Measurements from ENCODE around the gene KCNN4. TPM values are rescaled to one million over a fixed set of nuclear protein-coding genes. Genes with fewer than 3 reads are reported as not detected.

KCNN4 gene
- total and polyA plus RNA-seq, 10 of the 15 experiments (the other 5 are each of a cell fraction or from before 2014, with no cell fraction given) = 1.4 to 112 (median 77.9) TPM

GRCh38 chr19:43820098-43820883 is 39.5 kb upstream of the KCNN4 start:
- ChIA-PET POLR2A (no interaction called here), SMC1A (ENCODE audit: uncharacterized antibody, unreplicated experiment) (interaction anchor here (1.0 to 1.3 kb wide), 3 partner anchors 11 to 152 kb away, joined by 3 to 4 read pairs (median 3); no protein-coding TSS in a partner anchor), RAD21 (ENCODE audit: unreplicated experiment) (no interaction called here), CTCF (interaction anchor here (1.0 to 2.1 kb wide), 2 partner anchors 10 to 11 kb away, joined by 4 to 6 read pairs; no protein-coding TSS in a partner anchor)
- no peaks in the 10 kb centered on the region; a peak in 1 of 4 replicates for H3K27me3 ChIP-seq (replicated peaks in 1 of 2; ENCODE audit: control insufficient read depth in 2 of 2, insufficient read depth in 2 of 2, low read length in 1 of 2)
- intact Hi-C loops (cut with micrococcal nuclease; ENCODE audit: unreplicated experiment) (no loop called here), in situ Hi-C loops (cut with MboI) (no loop called here)
- peaks cover 3% of the 10 kb centered on the region; the same call in 2 of the 3 replicates for H3K9me3 ChIP-seq (replicated peaks; ENCODE audit: control insufficient read depth, insufficient read depth, low read length)
- FAIRE-seq = no peak
- TF ChIP-seq BCL3 (IDR thresholded peaks at IDR 0.05; ENCODE audit: borderline replicate concordance, insufficient read depth, low read depth, low read length, poor library complexity, severe bottlenecking) (no peak), POLR2AphosphoS5 (IDR thresholded peaks at IDR 0.05; ENCODE audit: low read length) (no peak), NBN (IDR thresholded peaks at IDR 0.05) (no peak), CREB1 (IDR thresholded peaks at IDR 0.05; ENCODE audit: low read depth) (no peak), CHD4 (IDR thresholded peaks at IDR 0.05) (no peak), HDAC6 (IDR thresholded peaks at IDR 0.05; ENCODE audit: unreplicated experiment) (no peak), IRF4 (IDR thresholded peaks at IDR 0.05; ENCODE audit: low read depth, low read length) (no peak), HCFC1 (IDR thresholded peaks at IDR 0.05; ENCODE audit: low read length) (no peak), ZNF687 (IDR thresholded peaks at IDR 0.05) (no peak)
- BruUV-seq (replicated peaks) = no TSS peak
- H3K36me3 ChIP-seq (ENCODE audit: control insufficient read depth in 2 of 2, insufficient read depth in 2 of 2, low read length in 1 of 2) = no peaks in the 10 kb centered on the region
- DNase-seq (ENCODE audit: low read depth, low spot score) = no peak
- H3K4me3 ChIP-seq = no peak overlapping the region
- no peaks in the 10 kb centered on the region for H4K20me1 ChIP-seq (ENCODE audit: control insufficient read depth, insufficient read depth)
- H2AFZ ChIP-seq (ENCODE audit: control insufficient read depth, low read depth, low read length) = no peak overlapping the region
- no peak overlapping the region for H3K9ac ChIP-seq (ENCODE audit: control insufficient read depth, insufficient read depth, low read length)
- WGBS (ENCODE audit: insufficient coverage, insufficient replicate concordance, low lambda C conversion rate, missing lambda C conversion rate) = 63% methylated on average over 48 of the region's 48 CpGs
- H3K4me1 ChIP-seq (ENCODE audit: control insufficient read depth, insufficient read depth, low read length) = no peaks in the 10 kb centered on the region
- no peaks in the 10 kb centered on the region for H3K79me2 ChIP-seq (ENCODE audit: control insufficient read depth, insufficient read depth, low read length)
- H3K27ac ChIP-seq (ENCODE audit: control insufficient read depth, insufficient read depth) = no peak overlapping the region
- H3K4me2 ChIP-seq (ENCODE audit: control insufficient read depth, insufficient read depth) = no peak overlapping the region; the same call in 1 of the 2 replicates
- no peak for ATAC-seq
